GM12892 (cell line): Measurements from ENCODE around the gene GPR63.

Source experiments
- POLR2A ChIP-seq: IDR thresholded peaks from 2 replicates; pipeline ENCODE4 v1.6.1; 2011; ENCODE audit warnings: low read depth, low read length, control low read depth
- TAF1 ChIP-seq: IDR thresholded peaks from 2 replicates; pipeline ENCODE4 v1.6.1; 2011; ENCODE audit warnings: low read depth, mild to moderate bottlenecking, control low read depth, low read length, borderline replicate concordance

- TF ChIP-seq TAF1 = no peak
- no peak for TF ChIP-seq POLR2A
Observed at GRCh38 chr6:96766769-96767168, 70.5 kb downstream of the GPR63 start.
